A673 (cell line): ENCODE measurements around the gene SERGEF. TPM values are rescaled to one million over a fixed set of nuclear protein-coding genes. Genes with fewer than 3 reads are reported as not detected.

ENCODE experiments used
- BruUV-seq: library from RNA; stranded (reverse); fragments of 400-500 nt; replicated peaks from 2 replicates; lab custom pipeline; 2021; lab: Mats Ljungman, UMichigan
- CTCF ChIA-PET: fragments of 300-600 bp; sonication (Branson Sonifier 250); formaldehyde crosslinking; loops from one replicate; lab custom pipeline; 2022; ENCODE audit warnings: antibody characterized with exemption; lab: Charles Lee
- POLR2A ChIA-PET: fragments of 300-600 bp; sonication (Branson Sonifier 250); formaldehyde crosslinking; loops from one replicate; lab custom pipeline; 2022; ENCODE audit warnings: antibody characterized with exemption; ENCODE audit not compliant: low non-redundant PET; lab: Charles Lee
- DNase-seq: peaks from one replicate; pipeline ENCODE4 v3.0.0-alpha.2; 2015; ENCODE audit warnings: low spot score
- H3K27ac ChIP-seq: fragments of 200-600 bp; sonication (generic); 2 replicates; pipeline ENCODE4 v1.5.1; 2016; ENCODE audit warnings: mixed run types, low read depth, mild to moderate bottlenecking, mixed read lengths, antibody characterized with exemption, low read length; ENCODE audit not compliant: poor library complexity, severe bottlenecking
- H3K27me3 ChIP-seq: fragments of 200-600 bp; sonication (generic); replicated peaks from 2 replicates; pipeline ENCODE4 v1.6.1; 2017; ENCODE audit warnings: mixed run types, low read depth, mild to moderate bottlenecking, mixed read lengths, antibody characterized with exemption, low read length; ENCODE audit not compliant: insufficient read depth, poor library complexity
- H3K36me3 ChIP-seq: fragments of 200-600 bp; sonication (generic); 2 replicates; pipeline ENCODE4 v1.6.1; 2016; ENCODE audit warnings: mixed run types, mild to moderate bottlenecking, mixed read lengths, antibody characterized with exemption, low read length; ENCODE audit not compliant: insufficient read depth, poor library complexity, severe bottlenecking
- H3K4me1 ChIP-seq: fragments of 200-600 bp; sonication (generic); 2 replicates; pipeline ENCODE4 v1.6.1; 2017; ENCODE audit warnings: mixed run types, mild to moderate bottlenecking, mixed read lengths, antibody characterized with exemption, low read length; ENCODE audit not compliant: insufficient read depth, poor library complexity, severe bottlenecking
- H3K4me3 ChIP-seq: fragments of 200-600 bp; sonication (generic); 2 replicates; pipeline ENCODE4 v1.5.1; 2016; ENCODE audit warnings: low read depth, mixed run types, mild to moderate bottlenecking, mixed read lengths, low read length; ENCODE audit not compliant: poor library complexity, severe bottlenecking
- H3K9me3 ChIP-seq: fragments of 200-600 bp; sonication (generic); 2 replicates; pipeline ENCODE4 v1.6.1; 2016; ENCODE audit warnings: mixed run types, low read depth, mild to moderate bottlenecking, mixed read lengths, antibody characterized with exemption, low read length; ENCODE audit not compliant: poor library complexity, severe bottlenecking
- CTCF ChIP-seq: fragments of 300-800, 200-600 bp; sonication (generic); conservative IDR thresholded peaks from 2 replicates; pipeline ENCODE4 v1.5.1; 2017; ENCODE audit warnings: low read depth, mild to moderate bottlenecking, antibody characterized with exemption, low read length, moderate library complexity, mixed read lengths
- EZH2 ChIP-seq: fragments of 200-600 bp; sonication (generic); IDR thresholded peaks from 2 replicates; pipeline ENCODE4 v1.6.1; 2017; ENCODE audit warnings: borderline replicate concordance, low read depth, mild to moderate bottlenecking, mixed read lengths, antibody characterized with exemption, low read length; ENCODE audit not compliant: poor library complexity, severe bottlenecking
- intact Hi-C: fragments of 100-400 bp; cut with micrococcal nuclease; formaldehyde crosslinking; loops from one replicate; pipeline ENCODE4 v1.10.0; 2022; ENCODE audit not compliant: unreplicated experiment
- total RNA-seq: library from RNA; stranded (reverse); gene quantifications from 2 replicates; pipeline ENCODE4 v1.2.3, GENCODE V29; 2021

The SERGEF gene
- total RNA-seq, 1 experiment from 2014 or later: 15.2 TPM

- intact Hi-C loops: no loop called here
- no peak overlapping the region for H3K4me3 ChIP-seq
- CTCF ChIA-PET: no interaction called here
- no peak for DNase-seq
- no peaks in the 10 kb centered on the region for H3K36me3 ChIP-seq
- no peak overlapping the region for H3K27ac ChIP-seq
- no peaks in the 10 kb centered on the region for H3K4me1 ChIP-seq
- no peaks in the 10 kb centered on the region for H3K27me3 ChIP-seq
- TF ChIP-seq CTCF (no peak), EZH2 (no peak)
- no TSS peak for BruUV-seq
- H3K9me3 ChIP-seq: no peaks in the 10 kb centered on the region
- POLR2A ChIA-PET: no interaction called here
Observed at GRCh38 chr11:17948296-17948695, 64.6 kb downstream of the SERGEF start.

DNA sequence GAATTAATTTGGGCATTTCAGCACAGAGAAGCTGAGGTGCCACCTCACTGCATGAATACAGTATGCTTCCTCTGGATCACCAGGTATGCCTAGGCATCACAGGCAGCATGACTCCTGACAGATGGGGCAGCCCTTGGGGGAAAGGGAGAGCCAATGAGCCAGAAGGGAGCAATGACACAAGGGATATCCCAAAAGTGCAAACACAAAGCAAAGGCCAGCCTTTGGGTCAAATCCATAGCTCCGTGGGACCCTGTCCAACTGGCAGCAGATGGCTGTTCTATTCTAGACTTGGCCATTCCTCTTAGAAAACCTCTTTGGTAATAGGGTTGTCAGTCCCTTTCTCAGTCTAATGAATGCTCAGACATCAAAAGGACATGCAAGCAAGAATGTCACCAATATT is 73.3 kb downstream of the SERGEF start:
- ChIA-PET CTCF (no interaction called here), POLR2A (no interaction called here)
- TF ChIP-seq EZH2 (no peak), CTCF (no peak)
- Histone ChIP-seq H3K4me1 (no peaks in the 10 kb centered on the region), H3K9me3 (no peaks in the 10 kb centered on the region), H3K36me3 (no peaks in the 10 kb centered on the region), H3K4me3 (no peak overlapping the region), H3K27me3 (no peaks in the 10 kb centered on the region), H3K27ac (no peak overlapping the region)
- intact Hi-C loops: no loop called here
- DNase-seq: no peak
- no TSS peak for BruUV-seq

- Histone ChIP-seq H3K27ac (no peak overlapping the region), H3K36me3 (no peaks in the 10 kb centered on the region), H3K4me3 (no peak overlapping the region), H3K9me3 (peaks cover 3% of the 10 kb centered on the region), H3K4me1 (no peaks in the 10 kb centered on the region), H3K27me3 (no peaks in the 10 kb centered on the region)
- ChIA-PET CTCF (no interaction called here), POLR2A (no interaction called here)
- intact Hi-C loops: no loop called here
- no TSS peak for BruUV-seq
- TF ChIP-seq EZH2 (no peak), CTCF (no peak)
- no peak for DNase-seq
Observed at GRCh38 chr11:17936790-17937189, 76.1 kb downstream of the SERGEF start.
